ENCODE results near the gene PCDHGA12. TPM values are rescaled to one million over a fixed set of nuclear protein-coding genes. Genes with fewer than 3 reads are reported as not detected.

PCDHGA12 gene
- total and polyA plus RNA-seq, 2 of the 8 experiments (the other 6 are each of a cell fraction or from before 2014, with no cell fraction given): 0.88 to 1.3 TPM

GRCh38 chr5:141383345-141383744 lies 47.0 kb upstream of the PCDHGA12 start:
- H3K79me2 ChIP-seq (ENCODE audit: control insufficient read depth in 1 of 2, insufficient read depth in 2 of 2, low read length in 2 of 2): no peaks in the 10 kb centered on the region
- H3K4me1 ChIP-seq (replicated peaks in 1 of 4; ENCODE audit: control insufficient read depth in 3 of 4, insufficient read depth in 4 of 4, low read length in 3 of 4): no peaks in the 10 kb centered on the region
- H3K27ac ChIP-seq (ENCODE audit: low read depth, low read length): no peak overlapping the region
- H3K4me3 ChIP-seq (ENCODE audit: extremely low read depth in 1 of 4, insufficient read depth in 2 of 4, low read depth in 3 of 4, low read length in 4 of 4): no peak overlapping the region
- no peaks in the 10 kb centered on the region for H3K79me1 ChIP-seq (ENCODE audit: low read depth, low read length)
- 95% methylated on average over 21 of the region's 21 CpGs; no CpG with 5 or more reads in 1 of the 2 experiments for WGBS, 2 experiments (ENCODE audit: extremely low coverage in 1 of 2, insufficient coverage in 1 of 2, insufficient read length in 1 of 2, insufficient replicate concordance in 2 of 2, low coverage in 1 of 2, low lambda C conversion rate in 2 of 2, missing lambda C conversion rate in 1 of 2)
- no peak overlapping the region for H3K18ac ChIP-seq (ENCODE audit: extremely low read depth, low read length)
- no peak overlapping the region for H3K14ac ChIP-seq (ENCODE audit: insufficient read length)
- H2BK20ac ChIP-seq (ENCODE audit: low read length): no peak overlapping the region
- no peak overlapping the region for H3K4ac ChIP-seq (replicated peaks; ENCODE audit: insufficient read length, low read depth, low read length)
- H3K23me2 ChIP-seq (ENCODE audit: low read depth, low read length): no peaks in the 10 kb centered on the region; the same call in 1 of the 2 replicates
- no peak overlapping the region for H3K4me2 ChIP-seq (ENCODE audit: insufficient read depth in 1 of 2, low read depth in 2 of 2, low read length in 2 of 2)
- H3K23ac ChIP-seq (ENCODE audit: insufficient read length): no peak overlapping the region
- DNase-seq (ENCODE audit: low read depth in 1 of 2, low spot score in 2 of 2) (no peak), FAIRE-seq (no peak)
- no peak overlapping the region for H2BK15ac ChIP-seq (ENCODE audit: low read length)
- TF ChIP-seq JUND (IDR thresholded peaks at IDR 0.05; ENCODE audit: low read length): no peak
- no peak for TF ChIP-seq CHD2 (IDR thresholded peaks at IDR 0.05; ENCODE audit: low read length)
- TF ChIP-seq CEBPB (IDR thresholded peaks at IDR 0.05; ENCODE audit: low read depth, low read length): no peak
- no peak for TF ChIP-seq NANOG (IDR thresholded peaks at IDR 0.05; ENCODE audit: insufficient read depth, low read depth, low read length, poor library complexity, severe bottlenecking)
- TF ChIP-seq, protein P1, sequence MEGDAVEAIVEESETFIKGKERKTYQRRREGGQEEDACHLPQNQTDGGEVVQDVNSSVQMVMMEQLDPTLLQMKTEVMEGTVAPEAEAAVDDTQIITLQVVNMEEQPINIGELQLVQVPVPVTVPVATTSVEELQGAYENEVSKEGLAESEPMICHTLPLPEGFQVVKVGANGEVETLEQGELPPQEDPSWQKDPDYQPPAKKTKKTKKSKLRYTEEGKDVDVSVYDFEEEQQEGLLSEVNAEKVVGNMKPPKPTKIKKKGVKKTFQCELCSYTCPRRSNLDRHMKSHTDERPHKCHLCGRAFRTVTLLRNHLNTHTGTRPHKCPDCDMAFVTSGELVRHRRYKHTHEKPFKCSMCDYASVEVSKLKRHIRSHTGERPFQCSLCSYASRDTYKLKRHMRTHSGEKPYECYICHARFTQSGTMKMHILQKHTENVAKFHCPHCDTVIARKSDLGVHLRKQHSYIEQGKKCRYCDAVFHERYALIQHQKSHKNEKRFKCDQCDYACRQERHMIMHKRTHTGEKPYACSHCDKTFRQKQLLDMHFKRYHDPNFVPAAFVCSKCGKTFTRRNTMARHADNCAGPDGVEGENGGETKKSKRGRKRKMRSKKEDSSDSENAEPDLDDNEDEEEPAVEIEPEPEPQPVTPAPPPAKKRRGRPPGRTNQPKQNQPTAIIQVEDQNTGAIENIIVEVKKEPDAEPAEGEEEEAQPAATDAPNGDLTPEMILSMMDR (IDR thresholded peaks at IDR 0.05; ENCODE audit: control extremely low read depth in 1 of 3, insufficient read depth in 1 of 3, low read depth in 1 of 3, low read length in 3 of 3): no peak
- no peak for TF ChIP-seq EGR1 (IDR thresholded peaks at IDR 0.05; ENCODE audit: borderline replicate concordance, low read depth, low read length)
- TF ChIP-seq SP4 (IDR thresholded peaks at IDR 0.05; ENCODE audit: low read length): no peak
- TF ChIP-seq ATF3 (IDR thresholded peaks at IDR 0.05; ENCODE audit: insufficient read depth, low read depth, low read length): no peak
- TF ChIP-seq RBBP5 (IDR thresholded peaks at IDR 0.05; ENCODE audit: borderline replicate concordance, low read depth, low read length): no peak
- TF ChIP-seq FOSL1 (IDR thresholded peaks at IDR 0.05; ENCODE audit: insufficient read depth, low read depth, low read length): no peak
- TF ChIP-seq BRCA1 (IDR thresholded peaks at IDR 0.05; ENCODE audit: low read depth, low read length): no peak
- ChIA-PET CTCF (ENCODE audit: partially characterized antibody) (interaction anchor here (0.7 to 1.0 kb wide), 3 partner anchors 28 to 160 kb away, joined by 3 to 4 read pairs (median 3); partner anchors contain the start of gene PCDHB14), POLR2A (ENCODE audit: partially characterized antibody) (no interaction called here)
- H3K9ac ChIP-seq (replicated peaks in 1 of 4; ENCODE audit: extremely low read depth in 1 of 4, low read depth in 3 of 4, low read length in 3 of 4): no peak overlapping the region
- H3K9me3 ChIP-seq (ENCODE audit: insufficient read depth in 2 of 2, low read depth in 1 of 2, low read length in 1 of 2): peaks cover 24 to 27% of the 10 kb centered on the region in 2 experiments
- no peak overlapping the region for H2BK120ac ChIP-seq (replicated peaks; ENCODE audit: low read depth, low read length)
- no peak overlapping the region for H2AFZ ChIP-seq (ENCODE audit: low read length)
- no peaks in the 10 kb centered on the region for H4K20me1 ChIP-seq (replicated peaks in 1 of 2; ENCODE audit: control insufficient read depth in 1 of 2, insufficient read depth in 2 of 2, low read length in 2 of 2)
- H2BK12ac ChIP-seq (ENCODE audit: low read depth, low read length): no peak overlapping the region
- H2AK5ac ChIP-seq (ENCODE audit: low read depth, low read length): no peak overlapping the region
- no peaks in the 10 kb centered on the region; a peak in 1 of 7 replicates for H3K27me3 ChIP-seq (replicated peaks in 1 of 4; ENCODE audit: control insufficient read depth in 3 of 4, extremely low read depth in 1 of 4, insufficient read depth in 3 of 4, low read length in 3 of 4)
- no peak overlapping the region for H4K5ac ChIP-seq (ENCODE audit: insufficient read length, low read depth, low read length)
- H4K8ac ChIP-seq (ENCODE audit: extremely low read depth, insufficient read depth, low read length): no peak overlapping the region
- no peak overlapping the region for H2BK5ac ChIP-seq (ENCODE audit: low read depth, low read length)
- no peak overlapping the region for H3K56ac ChIP-seq (replicated peaks; ENCODE audit: insufficient read length, low read depth, low read length)
- H4K91ac ChIP-seq (replicated peaks; ENCODE audit: insufficient read length, low read length): no peak overlapping the region
- H3K36me3 ChIP-seq (ENCODE audit: control insufficient read depth in 2 of 4, insufficient read depth in 4 of 4, low read length in 3 of 4): peaks cover 0 to under 1% (median 0%) of the 10 kb centered on the region in 4 experiments; a peak in 2 of 8 replicates
